Body of pancreas (tissue), 4 donors: Measurements from ENCODE around the gene PYURF. TPM values are rescaled to one million over a fixed set of nuclear protein-coding genes. Genes with fewer than 3 reads are reported as not detected.
"Not testable (repeated sequence)": the region's sequence is repeated elsewhere in the genome, so short reads cannot be mapped to it uniquely, and the experiment has no call there.

Experiments
- ATAC-seq: fragments of 150-250 bp; one replicate; pipeline ENCODE4 v1.9.1; 2016
- DNase-seq, 4 donors: peaks; one replicate each; pipeline ENCODE4 v3.0.0-alpha.2; 2019
- H3K27ac ChIP-seq, 4 donors: fragments of 200-600 bp; sonication (generic); 1 replicate in 3 of 4; 2 replicates in 1 of 4; pipeline versions ENCODE4 v1.5.1 to v1.6.1; 2016 to 2019; ENCODE audit warnings: mild to moderate bottlenecking in 1 of 4, mixed read lengths in 1 of 4, moderate library complexity in 1 of 4
- H3K27me3 ChIP-seq, 2 donors: fragments of 200-600 bp; sonication (generic); one replicate each; pipeline ENCODE4 v1.6.0; 2016; ENCODE audit warnings: mild to moderate bottlenecking in 1 of 2
- H3K36me3 ChIP-seq, 2 donors: fragments of 200-600 bp; sonication (generic); replicated peaks in 1 of 2; 2 replicates each; pipeline ENCODE4 v1.5.1; 2016; ENCODE audit warnings: low read depth in 2 of 2; ENCODE audit not compliant: insufficient read depth in 1 of 2
- H3K4me1 ChIP-seq: fragments of 200-600 bp; sonication (generic); one replicate; pipeline ENCODE4 v1.6.0; 2016
- H3K4me3 ChIP-seq, 2 donors: fragments of 200-600 bp; sonication (generic); 1 replicate in 1 of 2; 2 replicates in 1 of 2; pipeline ENCODE4 v1.5.1; 2016 to 2019
- H3K9me3 ChIP-seq, 3 donors: fragments of 200-600 bp; sonication (generic); 1 replicate in 2 of 3; 2 replicates in 1 of 3; pipeline ENCODE4 v1.5.1; 2016
- POLR2A ChIP-seq, 3 donors: fragments of 450-650 bp; IDR thresholded peaks; one replicate each; pipeline ENCODE4 v1.6.1; 2016; ENCODE audit warnings: antibody characterized with exemption in 3 of 3, mild to moderate bottlenecking in 2 of 3
- WGBS, 2 donors: methylation state at CpG; one replicate each; pipeline ENCODE4 v1.1.5; 2017; 5-methylcytosine and 5-hydroxymethylcytosine counted together
- intact Hi-C: fragments of 100-400 bp; cut with DNase I; formaldehyde crosslinking; loops from one replicate; pipeline ENCODE4 v1.15.1; 2023
- total RNA-seq, 2 donors: library from RNA; depleted of rRNA; stranded (reverse); fragments of >200 nt; gene quantifications; one replicate each; pipeline ENCODE4 v1.1.0, GENCODE V29; 2016
- TF ChIP-seq, protein P1 (sequence below), 7 experiments: fragments of 450-650 bp in 4 of 7; fragments of 200-600 bp in 3 of 7; sonication (generic) in 3 of 7; IDR thresholded peaks; one replicate each; pipeline ENCODE4 v1.5.1; 2016 to 2019; ENCODE audit warnings: antibody characterized with exemption in 7 of 7

Gene PYURF
- total RNA-seq, 2 donors from 2014 or later: 56.4 to 79.4 TPM

DNA sequence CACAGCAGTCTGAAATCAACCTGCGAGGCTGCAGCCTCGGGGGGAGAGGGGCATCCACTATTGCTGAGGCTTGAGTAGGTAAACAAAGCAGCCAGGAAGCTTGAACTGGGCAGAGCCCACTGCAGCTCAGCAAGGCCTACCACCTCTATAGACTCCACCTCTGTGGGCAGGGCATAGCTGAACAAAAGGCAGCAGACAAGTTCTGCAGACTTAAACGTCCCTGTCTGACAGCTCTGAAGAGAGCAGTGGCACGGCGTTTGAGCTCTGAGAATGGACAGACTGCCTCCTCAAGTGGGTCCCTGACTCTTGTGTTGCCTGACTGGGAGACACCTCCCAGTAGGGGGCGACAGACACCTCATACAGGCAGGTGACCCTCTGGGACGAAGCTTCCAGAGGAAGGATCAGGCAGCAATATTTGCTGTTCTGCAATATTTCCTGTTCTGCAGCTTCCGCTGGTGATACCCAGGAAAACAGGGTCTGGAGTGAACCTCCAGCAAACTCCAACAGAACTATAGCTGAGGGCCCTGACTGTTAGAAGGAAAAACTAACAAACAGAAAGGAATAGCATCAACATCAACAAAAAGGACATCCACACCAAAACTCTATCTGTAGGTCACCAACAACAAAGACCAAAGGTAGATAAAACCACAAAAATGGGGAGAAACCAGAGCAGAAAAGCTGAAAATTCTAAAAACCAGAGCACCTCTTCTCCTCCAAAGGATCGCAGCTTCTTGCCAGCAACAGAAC is 15.9 kb upstream of the PYURF start:
- H3K27ac ChIP-seq, H3K9me3 ChIP-seq, H3K4me3 ChIP-seq, ATAC-seq, H3K4me1 ChIP-seq, H3K27me3 ChIP-seq, H3K36me3 ChIP-seq: not testable (repeated sequence)
- intact Hi-C loops: loop anchor here (5.0 to 10.0 kb wide), 2 partner anchors 118 to 485 kb away; no protein-coding TSS in a partner anchor
- TF ChIP-seq, protein P1, sequence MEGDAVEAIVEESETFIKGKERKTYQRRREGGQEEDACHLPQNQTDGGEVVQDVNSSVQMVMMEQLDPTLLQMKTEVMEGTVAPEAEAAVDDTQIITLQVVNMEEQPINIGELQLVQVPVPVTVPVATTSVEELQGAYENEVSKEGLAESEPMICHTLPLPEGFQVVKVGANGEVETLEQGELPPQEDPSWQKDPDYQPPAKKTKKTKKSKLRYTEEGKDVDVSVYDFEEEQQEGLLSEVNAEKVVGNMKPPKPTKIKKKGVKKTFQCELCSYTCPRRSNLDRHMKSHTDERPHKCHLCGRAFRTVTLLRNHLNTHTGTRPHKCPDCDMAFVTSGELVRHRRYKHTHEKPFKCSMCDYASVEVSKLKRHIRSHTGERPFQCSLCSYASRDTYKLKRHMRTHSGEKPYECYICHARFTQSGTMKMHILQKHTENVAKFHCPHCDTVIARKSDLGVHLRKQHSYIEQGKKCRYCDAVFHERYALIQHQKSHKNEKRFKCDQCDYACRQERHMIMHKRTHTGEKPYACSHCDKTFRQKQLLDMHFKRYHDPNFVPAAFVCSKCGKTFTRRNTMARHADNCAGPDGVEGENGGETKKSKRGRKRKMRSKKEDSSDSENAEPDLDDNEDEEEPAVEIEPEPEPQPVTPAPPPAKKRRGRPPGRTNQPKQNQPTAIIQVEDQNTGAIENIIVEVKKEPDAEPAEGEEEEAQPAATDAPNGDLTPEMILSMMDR (IDR thresholded peaks at IDR 0.05): peak; percentile 51 to 80 (median 71)
- DNase-seq: peak; percentile 83 to 90 (median 85)
- 16 to 18% methylated on average over 8 to 9 of the region's 9 CpGs for WGBS, 2 donors

GRCh38 chr4:88537709-88538108 is 14.1 kb upstream of the PYURF start:
- no peak for TF ChIP-seq POLR2A (IDR thresholded peaks at IDR 0.05)
- TF ChIP-seq, protein P1 (IDR thresholded peaks at IDR 0.05): no peak
- WGBS, 2 donors: 66 to 80% methylated on average over 1 of the region's 1 CpG
- DNase-seq: no peak
- H3K27ac ChIP-seq: no peak overlapping the region
- ATAC-seq: no peak
- H3K27me3 ChIP-seq: no peaks in the 10 kb centered on the region
- no peaks in the 10 kb centered on the region for H3K9me3 ChIP-seq
- H3K4me3 ChIP-seq: no peak overlapping the region
- H3K36me3 ChIP-seq: no peaks in the 10 kb centered on the region
- intact Hi-C loops: loop anchor here (5.0 to 10.0 kb wide), 2 partner anchors 120 to 487 kb away; no protein-coding TSS in a partner anchor
- H3K4me1 ChIP-seq: peaks cover 7% of the 10 kb centered on the region

DNA sequence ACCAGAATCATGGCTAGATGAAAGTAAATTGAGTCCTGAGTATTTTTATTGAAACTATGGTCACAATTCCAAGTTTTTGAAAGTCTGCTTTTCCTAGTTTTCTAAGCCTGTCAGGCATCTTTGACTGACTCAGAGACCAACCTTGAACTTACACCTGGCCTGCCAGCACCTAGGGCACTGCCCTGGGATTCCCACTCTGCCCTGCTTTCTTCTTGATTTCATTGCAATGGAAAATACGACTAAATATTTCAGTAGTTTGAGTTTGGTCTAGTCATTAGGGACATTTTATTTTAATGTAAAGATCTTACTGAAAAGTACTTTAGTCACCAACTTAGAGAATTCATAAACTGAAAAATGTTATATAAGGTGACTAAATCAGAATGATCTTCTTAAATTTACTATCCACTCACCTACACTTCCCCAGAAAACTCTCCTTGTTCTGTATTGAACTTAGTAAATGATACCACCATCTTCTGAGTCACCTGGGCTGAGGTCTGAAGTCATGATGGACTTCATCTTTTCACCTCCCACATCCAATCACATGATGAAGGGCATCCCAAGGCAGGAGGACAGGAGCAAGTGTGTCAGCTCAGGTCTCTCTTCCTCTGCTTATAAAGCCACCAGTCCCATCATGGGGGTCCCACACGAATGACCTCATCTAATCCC is 11.6 kb upstream of the PYURF start:
- DNase-seq: no peak
- no peak for TF ChIP-seq POLR2A (IDR thresholded peaks at IDR 0.05)
- TF ChIP-seq, protein P1 (IDR thresholded peaks at IDR 0.05): no peak
- no peak for ATAC-seq
- no peaks in the 10 kb centered on the region for H3K36me3 ChIP-seq
- H3K4me1 ChIP-seq: peaks cover 7% of the 10 kb centered on the region
- H3K27me3 ChIP-seq: no peaks in the 10 kb centered on the region
- no peaks in the 10 kb centered on the region for H3K9me3 ChIP-seq
- 60 to 67% methylated on average over 2 of the region's 2 CpGs for WGBS, 2 donors
- no peak overlapping the region for H3K27ac ChIP-seq
- intact Hi-C loops: loop anchor here (5.0 to 10.0 kb wide), 2 partner anchors 122 to 490 kb away; no protein-coding TSS in a partner anchor
- H3K4me3 ChIP-seq: no peak overlapping the region

GRCh38 chr4:88533937-88534750 is 10.6 kb upstream of the PYURF start:
- H3K27me3 ChIP-seq: no peaks in the 10 kb centered on the region
- WGBS, 2 donors: 62 to 67% methylated on average over 4 of the region's 4 CpGs
- H3K27ac ChIP-seq: no peak overlapping the region
- H3K36me3 ChIP-seq: no peaks in the 10 kb centered on the region
- H3K9me3 ChIP-seq: no peaks in the 10 kb centered on the region
- intact Hi-C loops: loop anchor here (10.0 kb wide), 1 partner anchor 491 kb away; no protein-coding TSS in a partner anchor
- TF ChIP-seq, protein P1 (IDR thresholded peaks at IDR 0.05): no peak
- TF ChIP-seq POLR2A (IDR thresholded peaks at IDR 0.05): no peak
- no peak overlapping the region for H3K4me3 ChIP-seq
- H3K4me1 ChIP-seq: peaks cover 1% of the 10 kb centered on the region
- ATAC-seq (no peak), DNase-seq (no peak)
